Sciatic nerve (tissue), 2 donors: ENCODE measurements around the gene KRT15. TPM values are rescaled to one million over a fixed set of nuclear protein-coding genes. Genes with fewer than 3 reads are reported as not detected.

Source experiments
- ATAC-seq: fragments of 200-7000 bp; cut with Tn5 transposase; one replicate; pipeline ENCODE4 v1.9.1; 2020; ENCODE audit warnings: mild to moderate bottlenecking, moderate library complexity
- DNase-seq: peaks from one replicate; pipeline ENCODE4 v3.0.0-alpha.2; 2020; ENCODE audit warnings: low spot score
- intact Hi-C: fragments of 100-400 bp; cut with DNase I; formaldehyde crosslinking; loops from one replicate; pipeline ENCODE4 v1.14.2; 2022
- microRNA-seq: library from miRNA; unstranded; fragments of <30 nt; microRNA quantifications from one replicate; pipeline ENCODE4 v1.2.0, GENCODE V29; 2020
- total RNA-seq: library from RNA; stranded (reverse); fragmentation: NEBNext Ultra II Directional; extraction: Animal tissue kit (Norgen Biotek cat#: 25700); gene quantifications from one replicate; pipeline ENCODE4 v1.2.1, GENCODE V29; 2021
- donor health status: DM: no; HTN: no; CAD: no.
- donor health status: DM: no; HTN: no; CAD: no.

Gene KRT15
- total RNA-seq, 1 donor from 2014 or later, result 0.36 TPM

- no peak for DNase-seq
- intact Hi-C loops, result no loop called here
- ATAC-seq, result peak; percentile 84
These were observed 54.0 kb downstream of the KRT15 start for GRCh38 chr17:41464682-41465081.

GRCh38 chr17:41464173-41464572 is 54.5 kb downstream of the KRT15 start:
- DNase-seq, result no peak
- intact Hi-C loops, result no loop called here
- ATAC-seq, result no peak

DNA sequence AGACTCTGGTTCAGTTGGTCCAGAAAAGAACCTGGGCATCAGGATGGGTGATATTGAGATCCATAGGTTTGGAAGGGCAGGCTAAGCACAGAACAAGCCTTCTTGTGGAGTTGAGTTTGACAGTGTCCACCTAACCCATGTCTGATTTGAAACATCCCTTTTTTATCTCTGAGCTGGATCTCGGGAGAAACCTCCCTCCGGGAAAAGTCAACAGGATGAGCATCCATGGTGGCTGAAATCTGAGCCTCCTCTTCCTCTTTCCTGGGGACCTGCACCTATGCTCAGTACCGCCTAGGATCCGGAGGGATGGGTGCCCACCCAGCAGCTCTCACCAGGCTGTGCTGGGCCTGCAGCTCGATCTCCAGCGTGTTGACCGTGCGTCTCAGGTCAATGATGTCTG is 54.9 kb downstream of the KRT15 start:
- intact Hi-C loops, result no loop called here
- DNase-seq (no peak), ATAC-seq (no peak)

Small RNA genes within 50 kb of the gene (microRNA-seq; reads per million reads assigned to microRNA genes)
- not detected for gene MIR6510

Other genes starting within 250 kb of the KRT15 start
- gene KRTAP9-7, start 243.2 kb downstream of the KRT15 start, total RNA-seq, result not detected
- gene KRTAP29-1, start 216.0 kb downstream of the KRT15 start, total RNA-seq, result not detected
- not detected for gene KRTAP16-1, start 209.6 kb downstream of the KRT15 start, total RNA-seq
- not detected for gene KRTAP17-1, start 203.2 kb downstream of the KRT15 start, total RNA-seq
- not detected for gene KRT33A, start 168.1 kb downstream of the KRT15 start, total RNA-seq
- gene KRT33B, start 149.1 kb downstream of the KRT15 start, total RNA-seq, result not detected
- not detected for gene KRT34, start 136.6 kb downstream of the KRT15 start, total RNA-seq
- gene KRT31, start 121.3 kb downstream of the KRT15 start, total RNA-seq, result not detected
- not detected for gene KRT37, start 94.3 kb downstream of the KRT15 start, total RNA-seq
- gene KRT38, start 77.9 kb downstream of the KRT15 start, total RNA-seq, result not detected
- gene KRT32, start 51.5 kb downstream of the KRT15 start, total RNA-seq, result 0.67 TPM
- 0.18 TPM for gene KRT35, start 37.7 kb downstream of the KRT15 start, total RNA-seq
- not detected for gene KRT36, start 29.0 kb downstream of the KRT15 start, total RNA-seq
- gene KRT13, start 13.3 kb downstream of the KRT15 start, total RNA-seq, result 0.62 TPM
- gene KRT19, start 9.4 kb upstream of the KRT15 start, total RNA-seq, result 94.1 TPM
- not detected for gene KRT9, start 53.2 kb upstream of the KRT15 start, total RNA-seq
- gene KRT14, start 68.0 kb upstream of the KRT15 start, total RNA-seq, result 82.1 TPM
- gene KRT16, start 93.9 kb upstream of the KRT15 start, total RNA-seq, result 0.85 TPM
- not detected for gene KRT17, start 105.7 kb upstream of the KRT15 start, total RNA-seq
- 891 TPM for gene EIF1, start 170.0 kb upstream of the KRT15 start, total RNA-seq
- not detected for gene GAST, start 193.4 kb upstream of the KRT15 start, total RNA-seq
- gene HAP1, start 215.8 kb upstream of the KRT15 start, total RNA-seq, result 0.09 TPM